Gastrocnemius medialis (tissue), 4 donors: Measurements from ENCODE around the gene ANKS1B. TPM values are rescaled to one million over a fixed set of nuclear protein-coding genes. Genes with fewer than 3 reads are reported as not detected.

Experiments
- ATAC-seq, 2 donors: fragments of 150-250 bp; one replicate each; pipeline ENCODE4 v1.9.1; 2016
- DNase-seq, 2 donors: peaks; one replicate each; pipeline ENCODE4 v3.0.0-alpha.2; 2019
- H3K27ac ChIP-seq, 4 donors: fragments of 200-600 bp; sonication (generic); 1 replicate in 1 of 4; 2 replicates in 3 of 4; pipeline ENCODE4 v1.5.1; 2016 to 2018; ENCODE audit warnings: mild to moderate bottlenecking in 2 of 4, moderate library complexity in 1 of 4
- H3K27me3 ChIP-seq, 3 donors: fragments of 200-600 bp; sonication (generic) in 2 of 3; 1 replicate in 1 of 3; 2 replicates in 2 of 3; pipeline versions ENCODE4 v1.5.1 to v1.6.0; 2016 to 2019; ENCODE audit warnings: mild to moderate bottlenecking in 1 of 3, moderate library complexity in 1 of 3
- H3K36me3 ChIP-seq, 2 donors: fragments of 200-600 bp; sonication (generic) in 1 of 2; one replicate each; pipeline ENCODE4 v1.5.1; 2017 to 2018
- H3K4me1 ChIP-seq, 2 donors: fragments of 200-600 bp; sonication (generic) in 1 of 2; one replicate each; pipeline ENCODE4 v1.5.1; 2016 to 2017; ENCODE audit warnings: mild to moderate bottlenecking in 2 of 2
- H3K4me3 ChIP-seq, 4 donors: fragments of 200-600 bp; sonication (generic) in 3 of 4; 1 replicate in 1 of 4; 2 replicates in 3 of 4; pipeline ENCODE4 v1.5.1; 2016 to 2019; ENCODE audit warnings: mild to moderate bottlenecking in 2 of 4
- H3K9me3 ChIP-seq, 3 donors: fragments of 200-600 bp; sonication (generic) in 2 of 3; 1 replicate in 1 of 3; 2 replicates in 2 of 3; pipeline ENCODE4 v1.5.1; 2016 to 2019
- CTCF ChIP-seq, 5 experiments: fragments of 450-650 bp in 3 of 5; fragments of 200-600 bp in 2 of 5; sonication (generic) in 2 of 5; IDR thresholded peaks in 4 of 5; conservative IDR thresholded peaks in 1 of 5; 1 replicate in 4 of 5; 2 replicates in 1 of 5; pipeline ENCODE4 v1.5.1; 2016 to 2019; ENCODE audit warnings: antibody characterized with exemption in 5 of 5, mild to moderate bottlenecking in 3 of 5, moderate library complexity in 3 of 5
- POLR2A ChIP-seq, 2 donors: fragments of 450-650 bp; IDR thresholded peaks; one replicate each; pipeline ENCODE4 v1.6.1; 2017; ENCODE audit warnings: antibody characterized with exemption in 2 of 2, mild to moderate bottlenecking in 2 of 2, moderate library complexity in 2 of 2
- in situ Hi-C, 4 donors: fragments of 200-750 bp; cut with MboI; loops; one replicate each; pipeline versions ENCODE4 v1.15.0 to v1.8.0; 2017; ENCODE audit warnings: low sequenced_read_pairs in 4 of 4
- intact Hi-C: fragments of 100-400 bp; cut with DNase I; formaldehyde crosslinking; loops from one replicate; pipeline ENCODE4 v1.15.1; 2023; ENCODE audit warnings: low total_unique reads
- total RNA-seq, 4 donors: library from RNA; depleted of rRNA; stranded (reverse); fragments of >200 nt; gene quantifications; one replicate each; pipeline versions ENCODE4 v1.1.0 to v1.2.3, GENCODE V29; 2016

The ANKS1B gene
- total RNA-seq, 4 donors from 2014 or later: 3.9 to 14.5 (median 5.7) TPM

GRCh38 chr12:99772274-99772673 is 212.5 kb downstream of the ANKS1B start:
- no peak for ATAC-seq
- in situ Hi-C loops: loop anchor here in 3 of 4 donors (25.0 kb wide), 1 partner anchor 735 kb away; no protein-coding TSS in a partner anchor
- no peak for TF ChIP-seq POLR2A (IDR thresholded peaks at IDR 0.05)
- TF ChIP-seq CTCF (IDR thresholded peaks at IDR 0.05 in 4 of 5, conservative IDR thresholded peaks at IDR 0.05 in 1 of 5): no peak

GRCh38 chr12:99771659-99772058 is 213.1 kb downstream of the ANKS1B start:
- ATAC-seq (peak in 1 of 2 donors; percentile 33), DNase-seq (no peak)
- Histone ChIP-seq H3K4me3 (no peak overlapping the region), H3K9me3 (no peaks in the 10 kb centered on the region), H3K27ac (no peak overlapping the region), H3K36me3 (no peaks in the 10 kb centered on the region), H3K27me3 (no peaks in the 10 kb centered on the region), H3K4me1 (peaks cover 0 to 9% of the 10 kb centered on the region in 2 donors)
- intact Hi-C loops: no loop called here
- in situ Hi-C loops: loop anchor here in 3 of 4 donors (25.0 kb wide), 1 partner anchor 734 kb away; no protein-coding TSS in a partner anchor
- TF ChIP-seq CTCF (IDR thresholded peaks at IDR 0.05 in 4 of 5, conservative IDR thresholded peaks at IDR 0.05 in 1 of 5) (no peak), POLR2A (IDR thresholded peaks at IDR 0.05) (no peak)

More at GRCh38 chr12:99772274-99772673, 212.5 kb downstream of the ANKS1B start:
- intact Hi-C loops: no loop called here
- Histone ChIP-seq H3K27me3 (no peaks in the 10 kb centered on the region), H3K9me3 (no peaks in the 10 kb centered on the region), H3K27ac (no peak overlapping the region), H3K4me3 (no peak overlapping the region), H3K36me3 (no peaks in the 10 kb centered on the region), H3K4me1 (peaks cover 0 to 9% of the 10 kb centered on the region in 2 donors)
- DNase-seq: no peak

GRCh38 chr12:99769396-99769980 is 215.2 kb downstream of the ANKS1B start:
- intact Hi-C loops: loop anchor here (5.0 kb wide), 1 partner anchor 727 kb away; no protein-coding TSS in a partner anchor
- no peaks in the 10 kb centered on the region for H3K9me3 ChIP-seq
- H3K4me1 ChIP-seq: peaks cover 0 to 9% of the 10 kb centered on the region in 2 donors
- H3K27ac ChIP-seq: no peak overlapping the region
- DNase-seq (no peak), ATAC-seq (no peak)
- H3K27me3 ChIP-seq: no peaks in the 10 kb centered on the region
- no peaks in the 10 kb centered on the region for H3K36me3 ChIP-seq
- in situ Hi-C loops: loop anchor here (5.0 to 25.0 kb wide), 2 partner anchors 727 to 732 kb away; no protein-coding TSS in a partner anchor
- TF ChIP-seq CTCF (IDR thresholded peaks at IDR 0.05 in 4 of 5, conservative IDR thresholded peaks at IDR 0.05 in 1 of 5): no peak
- TF ChIP-seq POLR2A (IDR thresholded peaks at IDR 0.05): no peak
- H3K4me3 ChIP-seq: no peak overlapping the region

DNA sequence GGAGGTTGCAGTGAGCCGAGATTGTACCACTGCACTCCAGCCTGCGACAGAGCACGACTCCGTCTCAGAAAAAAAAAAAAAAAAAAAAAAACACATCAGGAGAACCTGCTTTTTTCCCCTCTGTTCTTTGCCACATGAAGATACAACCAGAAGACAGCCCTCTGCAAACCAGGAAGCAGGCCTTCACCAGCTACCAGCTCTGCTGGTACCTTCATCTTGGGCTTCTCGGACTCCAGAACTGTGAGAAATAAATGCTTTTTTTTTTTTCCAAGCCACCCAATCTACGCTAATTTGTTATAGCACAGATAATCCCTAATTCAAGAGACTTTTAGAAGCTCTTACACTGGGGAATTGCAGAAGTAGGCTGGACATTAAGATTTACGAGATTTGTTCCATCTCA is 216.0 kb downstream of the ANKS1B start:
- TF ChIP-seq POLR2A (IDR thresholded peaks at IDR 0.05): no peak
- TF ChIP-seq CTCF (IDR thresholded peaks at IDR 0.05 in 4 of 5, conservative IDR thresholded peaks at IDR 0.05 in 1 of 5): no peak
- in situ Hi-C loops (loop anchor here (5.0 to 25.0 kb wide), 2 partner anchors 726 to 731 kb away; no protein-coding TSS in a partner anchor), intact Hi-C loops (loop anchor here (5.0 kb wide), 1 partner anchor 726 kb away; no protein-coding TSS in a partner anchor)
- Histone ChIP-seq H3K36me3 (no peaks in the 10 kb centered on the region), H3K4me3 (no peak overlapping the region), H3K27ac (no peak overlapping the region), H3K9me3 (no peaks in the 10 kb centered on the region), H3K27me3 (no peaks in the 10 kb centered on the region), H3K4me1 (peaks cover 0 to 9% of the 10 kb centered on the region in 2 donors)
- ATAC-seq: no peak
- DNase-seq: no peak
